LHCN-M2 (cell line): ENCODE measurements around the gene AAK1. TPM values are rescaled to one million over a fixed set of nuclear protein-coding genes. Genes with fewer than 3 reads are reported as not detected.
"Not testable (repeated sequence)": the region's sequence is repeated elsewhere in the genome, so short reads cannot be mapped to it uniquely, and the experiment has no call there.

ENCODE experiments used
- DNase-seq: peaks from one replicate; pipeline ENCODE4 v3.0.0-alpha.2; 2012; ENCODE audit warnings: low read depth
- polyA plus RNA-seq: library from polyadenylated mRNA; unstranded; fragments of >200 nt; gene quantifications from one replicate; pipeline ENCODE4 v1.2.1, GENCODE V29; 2012; ENCODE audit warnings: missing spikeins
- total RNA-seq: library from RNA; depleted of rRNA; stranded (reverse); fragments of >200 nt; gene quantifications from 2 replicates; pipeline ENCODE4 v1.2.3, GENCODE V29; 2014; rRNA removed

AAK1 gene
- total RNA-seq, result 36.4 and 44.1 TPM in 2 replicates
- 25.5 TPM for polyA plus RNA-seq

- DNase-seq, result peak; percentile 91
These were observed at the start of gene AAK1 for GRCh38 chr2:69643602-69644505. Gene AAK1 (minus strand): TSS chr2:69643739. CDS start chr2:69643040, 699 bp downstream.

GRCh38 chr2:69692424-69692823 is 48.9 kb upstream of the AAK1 start:
- DNase-seq, result no peak

DNA sequence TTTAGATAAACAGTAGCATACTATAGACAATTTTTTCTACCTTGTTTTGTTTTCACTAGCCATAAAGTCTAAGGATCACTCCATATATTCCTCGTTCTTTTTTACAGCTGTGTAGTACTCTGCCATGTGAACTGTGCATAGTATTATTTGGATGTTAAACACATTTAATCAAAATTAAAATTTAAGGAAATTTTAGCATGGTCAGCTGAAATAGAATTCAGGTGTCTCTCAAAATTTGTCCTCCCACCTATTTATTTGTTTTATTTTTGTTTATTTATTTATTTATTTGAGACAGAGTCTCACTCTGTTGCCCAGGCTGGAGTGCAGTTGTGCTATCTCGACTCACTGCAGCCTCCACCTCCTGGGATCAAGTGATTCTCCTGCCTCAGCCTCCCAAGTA is 46.4 kb upstream of the AAK1 start:
- DNase-seq, result no peak

- no peak for DNase-seq
These were observed 45.9 kb upstream of the AAK1 start for GRCh38 chr2:69689466-69689865.

- no peak for DNase-seq
These were observed 44.6 kb upstream of the AAK1 start for GRCh38 chr2:69687971-69688611.

DNA sequence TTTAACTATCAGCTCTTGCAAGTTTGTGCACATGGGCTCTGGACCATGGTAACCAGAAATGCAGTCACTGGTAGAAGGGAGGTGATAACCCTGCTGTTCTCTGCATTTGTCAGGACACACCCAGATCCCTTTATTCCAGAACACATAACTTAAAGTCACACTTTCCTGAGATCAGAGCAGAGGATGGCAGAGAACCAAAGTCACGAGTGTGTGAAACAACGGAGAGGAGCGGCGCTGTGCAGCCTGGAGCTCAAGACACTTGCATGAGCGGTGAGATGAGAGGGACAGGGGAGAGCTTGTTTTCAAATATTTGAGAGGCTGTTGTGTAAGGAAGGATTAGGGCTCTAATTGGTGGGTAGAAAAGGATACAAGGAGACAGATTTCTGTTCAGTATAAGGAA is 43.3 kb upstream of the AAK1 start:
- no peak for DNase-seq

GRCh38 chr2:69685321-69686048 is 41.9 kb upstream of the AAK1 start:
- DNase-seq, result peak; percentile 21

DNA sequence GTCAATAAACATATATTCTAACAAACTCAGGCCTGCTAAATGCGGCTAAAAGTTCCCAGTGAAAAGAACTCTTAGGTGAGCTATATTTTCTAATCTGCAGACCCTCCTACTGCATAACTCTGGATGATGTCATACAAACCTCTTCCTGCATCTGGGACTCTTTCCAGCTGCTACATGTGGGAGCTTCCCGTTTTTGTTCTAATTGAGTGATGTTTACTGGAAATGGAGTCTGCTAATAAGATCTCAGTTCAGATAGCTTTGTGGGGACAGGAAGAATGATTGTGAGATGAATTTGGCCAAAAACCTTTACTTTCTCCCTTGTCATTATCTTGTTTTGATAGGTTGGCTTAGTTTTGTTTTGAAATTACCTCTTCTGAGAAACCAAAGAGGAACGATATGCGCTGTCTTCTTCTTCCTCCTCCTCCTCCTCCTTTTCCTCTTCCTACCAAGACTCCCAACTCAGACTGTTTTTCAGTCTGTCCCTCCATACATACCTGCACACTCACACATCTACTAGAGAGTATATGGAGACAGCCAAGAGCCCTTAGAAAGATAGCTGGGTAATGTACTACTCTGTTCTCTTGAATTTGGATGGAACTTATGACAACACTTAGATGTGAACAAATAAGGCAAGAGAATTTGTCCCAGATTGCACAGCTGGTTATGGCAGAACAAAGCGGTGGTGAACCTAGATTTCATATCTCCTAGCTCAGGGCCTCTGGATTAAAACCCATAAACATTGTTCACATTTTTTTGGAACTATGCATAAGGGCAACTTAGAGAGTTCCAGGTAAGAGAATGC is 39.8 kb upstream of the AAK1 start:
- DNase-seq, result peak; percentile 56

GRCh38 chr2:69682525-69682924 is 39.0 kb upstream of the AAK1 start:
- DNase-seq, result no peak

DNA sequence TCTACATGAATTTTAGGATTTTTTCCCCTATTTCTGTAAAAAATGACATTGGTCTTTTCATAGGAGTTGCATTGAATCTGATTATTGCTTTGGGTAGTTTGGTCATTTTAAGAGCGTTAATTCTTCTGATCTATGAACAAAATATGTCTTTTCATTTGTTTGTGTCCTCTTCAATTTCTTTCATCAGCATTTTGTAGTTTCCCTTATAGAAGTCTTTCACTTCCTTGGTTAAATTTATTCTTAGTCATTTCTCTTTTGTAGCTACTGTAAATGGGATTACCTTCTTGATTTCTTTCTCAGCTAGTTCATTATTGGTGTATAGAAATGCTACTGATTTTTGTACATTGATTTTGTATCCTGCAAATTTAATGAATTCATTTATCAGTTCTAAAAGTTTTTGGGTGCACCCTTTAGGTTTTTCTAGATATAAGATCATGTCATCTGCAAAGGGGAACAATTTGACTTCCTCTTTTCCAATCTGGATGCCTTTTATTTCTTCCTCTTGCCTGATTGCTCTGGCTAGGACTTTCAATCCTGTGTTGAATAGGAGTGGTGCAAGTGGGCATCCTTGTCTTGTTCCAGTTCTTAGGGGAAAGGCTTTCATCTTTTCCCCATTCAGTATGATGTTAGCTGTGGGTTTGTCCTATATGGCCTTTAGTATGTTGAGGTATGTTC is 36.6 kb upstream of the AAK1 start:
- no peak for DNase-seq

GRCh38 chr2:69677914-69678313 is 34.4 kb upstream of the AAK1 start:
- no peak for DNase-seq

GRCh38 chr2:69676146-69676545 is 32.6 kb upstream of the AAK1 start:
- no peak for DNase-seq

- DNase-seq, result no peak
These were observed 30.8 kb upstream of the AAK1 start for GRCh38 chr2:69674316-69674670.

DNA sequence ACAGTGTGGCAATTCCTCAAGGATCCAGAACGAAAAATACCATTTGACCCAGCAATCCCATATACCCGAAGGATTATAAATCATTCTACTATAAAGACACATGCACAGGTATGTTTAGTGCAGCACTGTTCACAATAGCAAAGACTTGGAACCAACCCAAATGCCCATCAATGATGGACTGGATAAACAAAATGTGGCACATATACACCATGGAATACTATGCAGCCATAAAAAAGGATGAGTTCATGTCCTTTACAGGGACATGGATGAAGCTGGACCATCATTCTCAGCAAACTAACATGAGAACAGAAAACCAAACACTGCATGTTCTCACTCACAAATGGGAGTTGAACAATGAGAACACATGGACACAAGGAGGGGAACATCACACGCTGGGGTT is 29.6 kb upstream of the AAK1 start:
- not testable (repeated sequence) for DNase-seq

GRCh38 chr2:69669666-69670065 is 26.1 kb upstream of the AAK1 start:
- DNase-seq, result no peak

GRCh38 chr2:69668598-69668997 is 25.1 kb upstream of the AAK1 start:
- peak; percentile 9 for DNase-seq

- DNase-seq, result peak; percentile 73
These were observed 24.4 kb upstream of the AAK1 start for GRCh38 chr2:69667805-69668382.

DNA sequence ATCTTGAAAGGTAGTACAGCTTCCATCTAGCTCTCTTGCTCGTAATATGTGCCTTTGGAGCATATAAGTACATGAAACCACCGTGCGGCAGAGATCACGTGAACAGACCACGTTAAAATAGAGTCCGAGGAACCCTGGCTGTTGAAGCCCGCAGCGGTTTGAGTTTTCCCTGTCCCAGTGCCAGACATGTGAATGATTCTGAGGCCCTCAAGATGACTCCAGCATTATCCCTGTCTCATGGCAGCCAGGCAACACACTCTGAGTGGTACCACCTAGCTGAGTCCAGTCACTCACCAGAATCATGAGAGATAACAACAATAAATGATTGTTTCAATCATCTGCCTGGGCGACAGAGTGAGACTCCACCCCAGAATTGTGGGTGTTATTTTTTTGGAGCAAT is 21.6 kb upstream of the AAK1 start:
- DNase-seq, result no peak

DNA sequence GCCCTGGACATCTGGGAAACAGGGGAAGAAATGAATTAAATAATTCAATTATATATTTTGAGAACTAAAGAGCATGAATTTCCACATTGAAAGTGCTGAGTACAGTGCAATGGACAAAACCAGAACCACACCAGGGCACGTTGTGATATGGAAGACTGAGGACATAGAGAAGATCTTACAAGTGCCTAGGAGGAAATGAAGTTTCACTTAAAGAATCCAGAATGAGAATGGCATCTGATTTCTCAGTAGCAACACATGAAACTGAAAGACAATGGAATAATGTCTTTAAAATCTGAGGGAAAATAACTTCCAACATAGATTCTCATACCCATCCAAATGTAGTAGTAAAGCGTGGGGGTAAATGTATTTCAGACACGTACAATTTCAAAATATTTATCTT is 20.3 kb upstream of the AAK1 start:
- DNase-seq, result no peak

GRCh38 chr2:69662547-69662946 is 19.0 kb upstream of the AAK1 start:
- DNase-seq, result not testable (repeated sequence)

DNA sequence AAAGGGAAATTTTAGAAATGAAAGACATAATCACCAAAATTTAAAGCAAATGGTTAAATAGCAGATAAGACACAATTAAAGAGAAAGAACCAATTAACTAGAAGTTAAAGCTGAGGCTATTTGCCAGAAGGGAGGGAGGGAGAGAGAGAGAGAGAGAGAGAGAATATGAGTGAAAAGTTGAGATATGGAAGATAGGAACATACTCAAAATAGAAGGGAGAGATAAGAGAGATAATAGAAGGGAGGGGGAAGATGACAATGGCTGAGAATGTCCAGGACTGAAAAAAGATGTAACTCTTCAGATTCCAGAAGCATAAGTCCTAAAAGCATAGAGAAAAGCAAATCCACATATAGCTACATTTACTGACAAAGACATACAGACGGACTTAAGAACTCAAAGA is 17.1 kb upstream of the AAK1 start:
- DNase-seq, result no peak
